ENCODE results near the gene TTC1. TPM values are rescaled to one million over a fixed set of nuclear protein-coding genes. Genes with fewer than 3 reads are reported as not detected.

TTC1 gene
- polyA plus RNA-seq, 1 of the 3 experiments (the other 2 are of a cell fraction), result 37.0 TPM

GRCh38 chr5:160029540-160030139 is 20.7 kb downstream of the TTC1 start (continued):
- TF ChIP-seq, protein P1, sequence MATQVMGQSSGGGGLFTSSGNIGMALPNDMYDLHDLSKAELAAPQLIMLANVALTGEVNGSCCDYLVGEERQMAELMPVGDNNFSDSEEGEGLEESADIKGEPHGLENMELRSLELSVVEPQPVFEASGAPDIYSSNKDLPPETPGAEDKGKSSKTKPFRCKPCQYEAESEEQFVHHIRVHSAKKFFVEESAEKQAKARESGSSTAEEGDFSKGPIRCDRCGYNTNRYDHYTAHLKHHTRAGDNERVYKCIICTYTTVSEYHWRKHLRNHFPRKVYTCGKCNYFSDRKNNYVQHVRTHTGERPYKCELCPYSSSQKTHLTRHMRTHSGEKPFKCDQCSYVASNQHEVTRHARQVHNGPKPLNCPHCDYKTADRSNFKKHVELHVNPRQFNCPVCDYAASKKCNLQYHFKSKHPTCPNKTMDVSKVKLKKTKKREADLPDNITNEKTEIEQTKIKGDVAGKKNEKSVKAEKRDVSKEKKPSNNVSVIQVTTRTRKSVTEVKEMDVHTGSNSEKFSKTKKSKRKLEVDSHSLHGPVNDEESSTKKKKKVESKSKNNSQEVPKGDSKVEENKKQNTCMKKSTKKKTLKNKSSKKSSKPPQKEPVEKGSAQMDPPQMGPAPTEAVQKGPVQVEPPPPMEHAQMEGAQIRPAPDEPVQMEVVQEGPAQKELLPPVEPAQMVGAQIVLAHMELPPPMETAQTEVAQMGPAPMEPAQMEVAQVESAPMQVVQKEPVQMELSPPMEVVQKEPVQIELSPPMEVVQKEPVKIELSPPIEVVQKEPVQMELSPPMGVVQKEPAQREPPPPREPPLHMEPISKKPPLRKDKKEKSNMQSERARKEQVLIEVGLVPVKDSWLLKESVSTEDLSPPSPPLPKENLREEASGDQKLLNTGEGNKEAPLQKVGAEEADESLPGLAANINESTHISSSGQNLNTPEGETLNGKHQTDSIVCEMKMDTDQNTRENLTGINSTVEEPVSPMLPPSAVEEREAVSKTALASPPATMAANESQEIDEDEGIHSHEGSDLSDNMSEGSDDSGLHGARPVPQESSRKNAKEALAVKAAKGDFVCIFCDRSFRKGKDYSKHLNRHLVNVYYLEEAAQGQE (IDR thresholded peaks at IDR 0.05; ENCODE audit: low read depth, low read length), result no peak
- TF ChIP-seq RFX5 (IDR thresholded peaks at IDR 0.05; ENCODE audit: low read length), result no peak
- no peak for TF ChIP-seq MXI1 (IDR thresholded peaks at IDR 0.05; ENCODE audit: low read depth, low read length)

GRCh38 chr5:160030631-160031377 is 21.9 kb downstream of the TTC1 start:
- Histone ChIP-seq H3K9ac (no peak overlapping the region), H3K36me3 (replicated peaks in 1 of 2; ENCODE audit: control insufficient read depth in 1 of 2, insufficient read depth in 2 of 2, low read length in 1 of 2) (peaks cover 27 to 38% of the 10 kb centered on the region in 2 experiments), H3K4me1 (ENCODE audit: control insufficient read depth in 1 of 2, insufficient read depth in 2 of 2, low read depth in 1 of 2, low read length in 1 of 2) (peaks cover 7 to 8% of the 10 kb centered on the region in 2 experiments; a peak in 3 of 4 replicates), H3K9me3 (no peaks in the 10 kb centered on the region), H3K79me2 (ENCODE audit: insufficient read depth) (peaks cover 41% of the 10 kb centered on the region), H3F3A (replicated peaks; ENCODE audit: insufficient read depth) (no peaks in the 10 kb centered on the region), H2AFZ (ENCODE audit: low read depth) (no peak overlapping the region), H3K4me2 (0 out of 2 replicates have a peak overlapping the region, but pooled peaks have one; percentile 18), H3K27me3 (ENCODE audit: insufficient read depth) (no peaks in the 10 kb centered on the region), H3K4me3 (ENCODE audit: low read depth in 2 of 2, low read length in 1 of 2) (no peak overlapping the region), H4K20me1 (ENCODE audit: insufficient read depth) (no peaks in the 10 kb centered on the region; the same call in 1 of the 2 replicates), H3K9me2 (no peaks in the 10 kb centered on the region), H3K27ac (ENCODE audit: low read depth in 2 of 2, low read length in 1 of 2) (peak overlapping the region; percentile 51 to 67; a peak in 3 of 4 replicates)
- peak in 1 of 2 experiments; percentile 19; a peak in 1 of 4 replicates for TF ChIP-seq EP300 (IDR thresholded peaks at IDR 0.05; ENCODE audit: borderline replicate concordance in 1 of 2, low read depth in 1 of 2, low read length in 1 of 2)
- no peak for TF ChIP-seq MXI1 (IDR thresholded peaks at IDR 0.05; ENCODE audit: low read depth, low read length)
- CTCF ChIA-PET, result interaction anchor here (0.6 to 3.2 kb wide), 3 partner anchors 9 to 315 kb away, joined by 3 to 25 read pairs (median 11); no protein-coding TSS in a partner anchor
- POLR2A ChIA-PET, result no interaction called here
- 63% methylated on average over 3 of the region's 3 CpGs for WGBS (ENCODE audit: low lambda C conversion rate)
- DNase-seq, result peak; percentile 6

DNA sequence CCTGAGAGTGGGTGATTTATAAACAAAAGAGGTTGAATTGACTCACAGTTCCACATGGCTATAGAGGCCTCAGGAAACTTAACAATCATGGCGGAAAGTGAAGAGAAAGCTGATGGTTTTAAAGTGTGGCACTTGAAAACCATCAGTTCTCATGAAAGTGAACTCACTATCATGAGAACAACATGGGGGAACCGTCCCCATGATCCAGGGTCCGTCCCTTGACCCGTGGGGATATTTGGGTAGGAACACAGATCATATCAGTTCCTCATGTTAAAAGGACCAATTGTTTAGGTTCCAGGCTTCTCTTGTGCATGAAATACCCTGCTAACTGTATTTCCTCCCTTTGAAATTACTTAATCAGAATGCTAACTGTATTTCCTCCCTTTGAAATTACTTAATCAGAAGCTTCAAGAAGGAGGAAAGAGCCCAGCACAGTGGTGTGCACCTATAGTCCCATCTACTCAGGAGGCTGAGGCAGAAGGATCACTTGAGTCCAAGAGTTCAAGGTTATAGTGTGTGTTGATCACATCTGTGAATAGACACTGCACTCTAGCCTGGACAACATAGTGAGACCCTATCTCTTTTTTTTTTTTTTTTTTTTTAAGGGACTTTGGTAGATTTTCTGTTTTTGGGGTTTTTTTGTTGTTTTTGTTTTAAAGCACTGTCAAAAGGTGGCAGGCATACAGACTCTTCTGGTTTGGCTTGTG is 24.8 kb downstream of the TTC1 start:
- Histone ChIP-seq H3K9ac (no peak overlapping the region), H3K4me1 (ENCODE audit: control insufficient read depth in 1 of 2, insufficient read depth in 2 of 2, low read depth in 1 of 2, low read length in 1 of 2) (peaks cover 7 to 8% of the 10 kb centered on the region in 2 experiments; a peak in 3 of 4 replicates), H3K36me3 (replicated peaks in 1 of 2; ENCODE audit: control insufficient read depth in 1 of 2, insufficient read depth in 2 of 2, low read length in 1 of 2) (peaks cover 43 to 49% of the 10 kb centered on the region in 2 experiments), H3K79me2 (ENCODE audit: insufficient read depth) (peaks cover 18% of the 10 kb centered on the region; the same call in 1 of the 2 replicates), H3F3A (replicated peaks; ENCODE audit: insufficient read depth) (no peaks in the 10 kb centered on the region), H3K4me2 (no peak overlapping the region), H3K27ac (ENCODE audit: low read depth in 2 of 2, low read length in 1 of 2) (no peak overlapping the region), H3K9me2 (no peaks in the 10 kb centered on the region), H3K27me3 (ENCODE audit: insufficient read depth) (no peaks in the 10 kb centered on the region), H3K4me3 (ENCODE audit: low read depth in 2 of 2, low read length in 1 of 2) (no peak overlapping the region), H4K20me1 (ENCODE audit: insufficient read depth) (no peaks in the 10 kb centered on the region; the same call in 1 of the 2 replicates), H3K9me3 (no peaks in the 10 kb centered on the region), H2AFZ (ENCODE audit: low read depth) (no peak overlapping the region)
- WGBS (ENCODE audit: low lambda C conversion rate), result 94% methylated on average over 4 of the region's 4 CpGs
- POLR2A ChIA-PET, result no interaction called here
- TF ChIP-seq NRF1 (IDR thresholded peaks at IDR 0.05; ENCODE audit: low read depth, low read length) (no peak), ELF1 (IDR thresholded peaks at IDR 0.05) (no peak), USF1 (IDR thresholded peaks at IDR 0.05; ENCODE audit: borderline replicate concordance, low read depth) (no peak), TCF12 (IDR thresholded peaks at IDR 0.05) (no peak), MXI1 (IDR thresholded peaks at IDR 0.05; ENCODE audit: low read depth, low read length) (no peak)
- CTCF ChIA-PET, result interaction anchor here (2.9 kb wide), 1 partner anchor 12 kb away, joined by 22 read pairs; no protein-coding TSS in a partner anchor
- DNase-seq, result no peak

All from SK-N-SH (cell line).